ENCODE measurements around the gene CD68.
A peak's percentile ranks its signal among the peaks of the same experiment; 100 is the strongest.
"Not testable (repeated sequence)": the region's sequence is repeated elsewhere in the genome, so short reads cannot be mapped to it uniquely, and the experiment has no call there.

CD68 gene

DNA sequence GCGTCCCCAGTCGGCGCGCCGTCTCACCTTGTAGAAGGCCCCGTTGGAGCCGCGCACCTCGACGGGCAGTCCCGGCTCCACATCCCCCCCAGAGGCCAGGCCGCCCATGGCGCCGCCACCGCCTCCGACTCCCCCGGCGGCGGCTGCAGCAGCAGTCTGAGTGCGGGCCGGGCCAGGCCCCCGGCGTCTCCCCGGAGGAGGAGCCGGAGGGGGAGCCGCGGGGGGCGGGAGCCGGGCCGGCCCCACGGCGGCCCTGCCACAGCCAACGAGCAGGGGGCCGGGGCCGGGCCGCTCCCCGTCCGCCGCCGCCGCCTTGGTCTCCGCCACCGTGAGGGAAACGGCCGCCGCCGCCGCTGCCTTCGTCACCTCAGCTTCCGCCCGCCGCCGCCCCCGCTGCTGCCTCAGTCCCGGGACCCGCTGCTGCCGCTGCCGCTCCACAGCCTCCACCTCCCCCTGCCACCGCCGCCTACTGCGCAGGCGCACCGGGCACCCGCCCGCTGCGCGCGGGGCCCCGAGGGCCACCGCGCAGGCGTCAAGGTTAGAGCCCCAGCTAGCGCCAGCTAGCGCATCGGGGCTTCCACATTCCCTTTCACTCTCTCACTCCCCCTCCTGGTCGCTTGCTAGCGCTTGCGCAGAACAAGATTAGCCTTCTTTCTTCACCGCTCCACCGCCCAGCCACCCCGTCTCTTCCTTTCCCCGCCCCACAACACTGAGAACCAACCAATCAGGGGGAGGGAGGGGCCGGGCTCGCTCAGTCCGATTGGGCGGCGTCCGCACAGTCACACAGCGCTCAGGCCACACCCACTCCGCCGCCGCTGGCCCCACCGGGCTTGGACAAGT, 35.2 kb downstream of the CD68 start, which contains the start of gene FXR2:
Gene FXR2 (minus strand): TSS at position 473 of the 840 bp plus-strand sequence. CDS start 365 bp downstream, at position 108.
- peak; percentile 100 for DNase-seq

DNA sequence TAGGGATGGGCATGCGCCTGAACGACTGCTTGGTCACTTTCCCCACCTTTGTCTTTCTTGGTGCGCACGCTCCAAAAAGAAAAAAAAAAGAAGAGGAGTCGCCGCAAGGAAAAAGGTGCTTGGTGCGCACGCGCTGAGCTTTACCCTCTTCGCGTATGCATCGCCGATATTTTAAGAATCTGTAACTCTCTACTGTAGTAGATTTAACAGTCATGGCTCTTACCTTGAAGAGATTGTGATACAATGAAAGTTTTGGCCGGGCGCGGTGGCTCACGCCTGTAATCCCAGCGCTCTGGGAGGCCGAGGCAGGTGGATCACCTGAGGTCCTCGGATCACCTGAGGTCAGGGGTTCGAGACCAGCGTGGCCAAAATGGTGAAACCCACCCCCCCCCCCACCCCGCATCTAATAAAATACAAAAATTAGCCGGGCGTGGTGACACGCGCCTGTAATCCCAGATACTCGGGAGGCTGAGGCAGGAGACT, 35.9 kb downstream of the CD68 start:
- DNase-seq: no peak

DNA sequence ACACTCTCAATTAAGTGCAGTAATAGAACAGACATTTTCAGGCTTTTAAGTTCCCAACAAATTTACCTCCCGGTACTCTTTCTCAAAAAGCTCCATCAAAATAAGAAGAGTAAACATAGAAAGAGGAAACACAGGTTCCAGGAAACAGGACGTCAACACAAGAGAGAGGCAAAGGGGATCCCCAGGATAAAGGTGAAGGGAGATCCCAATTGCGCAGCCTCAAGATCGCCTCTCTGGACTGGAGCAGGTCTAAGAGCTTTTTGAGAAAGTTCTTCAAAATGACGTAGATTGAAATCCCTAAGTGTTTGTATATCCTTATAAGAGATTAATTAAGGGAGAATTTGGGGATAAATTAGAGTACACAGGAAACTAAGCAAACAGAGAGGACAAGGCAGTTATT, 39.2 kb downstream of the CD68 start:
- no peak for DNase-seq

DNA sequence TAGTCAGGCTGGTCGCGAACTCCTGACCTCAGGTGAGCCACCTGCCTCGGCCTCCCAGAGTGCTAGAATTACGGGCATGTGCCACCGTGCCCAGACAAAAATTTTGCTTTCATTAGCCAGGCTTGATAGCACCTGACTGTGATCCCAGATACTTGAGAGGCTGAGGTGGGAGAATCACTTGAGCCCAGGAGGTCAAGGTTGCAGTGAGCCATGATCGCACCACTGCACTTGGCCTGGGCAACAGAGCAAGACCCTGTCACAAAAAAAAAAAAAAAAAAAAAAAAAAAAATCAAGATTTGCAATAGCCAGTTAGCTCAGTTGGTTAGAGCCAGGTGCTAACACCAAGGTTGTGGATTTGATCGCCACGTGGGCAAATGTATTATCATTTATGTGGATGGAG, 41.4 kb downstream of the CD68 start:
- no peak for DNase-seq

DNA sequence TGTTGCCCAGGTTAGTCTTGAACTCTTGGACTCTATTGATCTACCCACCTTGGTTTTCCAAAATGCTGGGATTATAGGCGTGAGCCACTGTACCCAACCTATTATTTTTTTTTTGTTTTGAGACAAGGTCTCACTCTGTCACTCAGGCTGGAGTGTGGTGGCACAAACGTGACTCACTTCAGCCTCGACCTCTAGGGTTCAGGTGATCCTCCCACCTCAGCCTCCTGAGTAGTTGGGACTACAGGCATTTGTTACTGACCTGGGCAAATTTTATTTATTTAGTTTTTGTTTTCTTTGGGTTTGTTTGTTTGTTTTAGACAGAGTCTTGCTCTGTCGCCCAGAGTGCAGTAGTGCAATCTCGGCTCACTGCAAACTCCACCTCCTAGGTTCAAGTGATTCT, 44.2 kb downstream of the CD68 start:
- DNase-seq: no peak

DNA sequence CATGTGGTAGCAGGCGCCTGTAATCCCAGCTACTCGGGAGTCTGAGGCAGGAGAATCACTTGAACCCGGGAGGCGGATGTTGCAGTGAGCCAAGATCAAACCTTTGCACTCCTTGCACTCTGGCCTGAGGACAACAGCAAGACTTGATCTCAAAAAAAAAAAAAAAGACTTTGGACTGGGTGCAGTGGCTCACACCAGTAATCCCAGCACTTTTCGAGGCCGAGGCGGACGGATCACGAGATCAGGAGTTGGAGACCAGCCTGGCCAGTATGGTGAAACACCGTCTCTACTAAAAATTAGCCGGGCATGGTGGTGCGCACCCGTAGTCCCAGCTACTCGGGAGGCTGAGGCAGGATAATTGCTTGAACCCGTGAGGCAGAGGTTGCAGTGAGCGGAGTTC, 46.3 kb downstream of the CD68 start:
- DNase-seq: not testable (repeated sequence)

DNA sequence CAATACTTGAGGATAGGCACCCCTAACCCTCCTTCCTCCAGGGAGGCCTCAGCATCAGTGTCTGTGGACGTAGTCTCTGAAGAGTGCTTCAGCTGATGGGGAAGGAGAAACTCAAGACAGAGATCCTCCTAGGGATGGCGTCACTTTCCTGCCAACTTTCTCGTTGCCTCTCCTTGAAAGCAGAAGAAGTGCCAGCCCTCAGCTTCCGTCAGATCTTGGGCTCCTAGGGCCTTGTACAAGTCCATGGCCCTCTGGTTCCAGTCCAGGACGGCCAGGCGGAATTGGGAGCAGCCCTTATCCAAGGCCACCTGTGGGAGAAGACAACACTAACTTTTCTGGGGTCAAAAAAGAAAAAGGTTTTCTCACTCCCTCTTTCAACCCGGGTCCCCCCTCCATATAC, 46.9 kb downstream of the CD68 start:
- peak; percentile 88 for DNase-seq

DNA sequence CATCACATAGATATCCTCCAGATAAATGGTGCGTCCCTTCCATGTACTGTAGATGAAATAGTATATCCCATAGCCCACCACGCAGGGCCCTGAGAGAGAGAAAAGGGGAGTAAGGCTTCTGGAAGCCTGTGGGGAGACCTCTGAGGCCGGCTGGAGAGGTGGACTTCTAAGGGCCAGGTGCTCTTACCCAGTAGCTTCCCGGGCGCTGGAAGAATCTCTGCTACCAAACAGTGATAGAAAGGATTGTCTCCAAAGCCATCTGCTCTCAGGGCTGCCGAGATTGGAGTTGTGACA, 47.5 kb downstream of the CD68 start:
- DNase-seq: no peak

DNA sequence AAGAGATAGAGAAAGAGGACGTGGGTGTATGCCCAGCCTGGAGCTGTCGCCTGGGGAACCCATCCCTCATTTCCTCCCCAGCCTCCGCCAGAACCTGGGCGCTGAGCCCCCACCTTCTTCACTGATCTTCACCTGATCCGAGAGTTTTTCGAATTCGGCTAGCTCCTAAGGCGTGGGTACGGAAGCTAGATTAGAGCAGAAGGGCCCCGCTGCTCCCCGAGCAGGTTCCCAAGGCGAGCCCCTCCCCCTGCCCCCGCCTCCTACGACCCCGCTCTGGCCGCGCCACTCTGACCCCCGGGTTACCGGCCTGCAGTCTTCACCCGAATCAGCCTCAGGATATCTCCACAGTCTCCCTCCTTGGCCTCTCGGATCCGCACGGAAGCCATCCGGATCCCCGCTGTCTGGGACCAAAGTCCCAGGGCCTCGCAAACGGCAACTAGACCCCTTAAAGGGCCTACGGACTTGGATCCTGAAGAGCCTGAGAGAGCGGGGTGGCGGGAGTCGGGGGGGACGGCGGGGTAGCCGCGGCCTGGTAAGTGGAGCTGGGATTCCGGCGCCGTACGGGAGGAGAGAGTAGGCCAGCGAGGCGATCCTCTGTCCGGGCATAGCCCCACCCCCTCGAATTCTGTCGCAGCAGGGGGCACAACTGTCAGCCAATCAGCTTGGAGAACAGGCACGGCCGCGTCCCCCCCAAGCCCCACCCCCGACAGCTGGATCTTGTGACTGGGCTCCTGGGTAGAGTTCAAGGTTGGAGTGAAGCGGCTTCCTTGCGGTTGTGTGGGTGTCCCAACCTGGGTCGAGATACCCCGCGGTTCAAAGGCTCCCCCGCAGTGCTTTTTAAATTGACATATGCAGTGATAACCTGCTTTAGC, 48.0 kb downstream of the CD68 start, which contains the start of gene SAT2:
Gene SAT2 (minus strand): TSS at position 572 of the 872 bp plus-strand sequence. CDS start 186 bp downstream, at position 386.
- peak; percentile 91 for DNase-seq

DNA sequence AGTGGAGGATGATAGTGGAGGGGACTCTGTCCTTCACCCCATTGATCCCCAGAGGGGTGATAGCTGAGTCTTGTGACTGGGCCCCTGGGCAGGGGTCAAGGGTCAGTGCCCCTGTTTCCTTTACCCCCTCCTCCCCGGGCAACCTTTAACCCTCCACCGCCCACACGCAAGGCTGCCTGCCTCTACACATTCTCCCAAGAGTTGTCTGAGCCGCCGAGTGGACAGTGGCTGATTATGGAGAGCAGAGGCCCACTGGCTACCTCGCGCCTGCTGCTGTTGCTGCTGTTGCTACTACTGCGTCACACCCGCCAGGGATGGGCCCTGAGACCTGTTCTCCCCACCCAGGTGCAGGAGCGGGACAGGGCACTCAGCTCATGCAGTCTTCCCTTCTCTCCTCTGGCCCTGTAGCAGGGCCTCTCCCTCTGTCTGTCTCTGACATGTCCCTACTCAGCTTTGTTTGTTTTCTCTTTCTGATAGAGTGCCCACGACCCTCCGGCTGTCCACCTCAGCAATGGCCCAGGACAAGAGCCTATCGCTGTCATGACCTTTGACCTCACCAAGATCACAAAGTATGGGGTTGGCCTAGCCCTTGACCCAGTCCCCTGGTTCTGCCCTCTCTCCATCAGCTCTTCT, 50.6 kb downstream of the CD68 start, which contains the start of gene SHBG:
Gene SHBG (plus strand): TSS at position 197 of the 633 bp plus-strand sequence. CDS start 38 bp downstream, at position 235.
- DNase-seq: no peak

All from inflammatory macrophage treated with lipopolysaccharide for 4 hours (primary cell).